Ovary (tissue), 3 donors: Measurements from ENCODE around the gene KIAA1614.

Source experiments
- CTCF ChIP-seq, 3 donors: fragments of 450-650 bp in 2 of 3; fragments of 200-600 bp in 1 of 3; IDR thresholded peaks; one replicate each; pipeline versions ENCODE4 v1.5.1 to v1.8.0; 2016 to 2022; ENCODE audit warnings: antibody characterized with exemption in 3 of 3, mild to moderate bottlenecking in 1 of 3
- EP300 ChIP-seq: sonication (generic); formaldehyde crosslinking; IDR thresholded peaks from one replicate; pipeline ENCODE4 v1.6.1; 2017; ENCODE audit warnings: antibody characterized with exemption
- donor health status: DM: no; HTN: no; CAD: no.

- no peak for TF ChIP-seq EP300
- no peak for TF ChIP-seq CTCF (IDR thresholded peaks at IDR 0.05)
Measured at GRCh38 chr1:180884588-180885300, 28.0 kb upstream of the KIAA1614 start.
